GM18502 (cell line): ENCODE results near the gene NFATC2.

Experiments
- ATAC-seq: cut with Tn5 transposase; IDR thresholded peaks from one replicate; pipeline ENCODE4 v1.9.1; 2021; ENCODE audit warnings: mild to moderate bottlenecking; ENCODE audit not compliant: unreplicated experiment, poor library complexity

The NFATC2 gene

GRCh38 chr20:51523276-51524013 is 19.1 kb downstream of the NFATC2 start:
- no peak for ATAC-seq

- ATAC-seq: no peak
Observed at GRCh38 chr20:51522207-51522606, 20.3 kb downstream of the NFATC2 start.

GRCh38 chr20:51517839-51518238 is 24.7 kb downstream of the NFATC2 start:
- ATAC-seq: no peak

GRCh38 chr20:51516855-51517254 is 25.7 kb downstream of the NFATC2 start:
- ATAC-seq: no peak

DNA sequence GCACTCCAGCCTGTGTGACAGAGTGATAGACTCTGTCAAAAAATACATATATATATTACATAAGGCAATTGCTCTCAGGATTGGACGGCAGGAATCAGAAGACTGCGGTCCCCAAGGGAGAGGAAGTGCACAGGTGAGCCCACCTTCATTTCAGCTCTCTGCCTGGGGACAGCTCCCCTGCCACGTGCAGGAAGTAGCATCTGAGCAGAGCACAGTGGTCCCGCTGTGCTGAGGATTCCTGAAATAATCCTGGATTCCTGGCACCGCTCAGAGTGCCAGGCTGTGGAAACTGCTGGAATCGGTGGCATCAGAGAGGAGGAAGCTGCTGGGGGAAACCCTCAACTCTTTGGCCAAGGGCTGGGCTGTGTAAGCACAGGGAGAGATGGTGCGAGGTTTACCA is 27.7 kb downstream of the NFATC2 start:
- ATAC-seq: no peak

DNA sequence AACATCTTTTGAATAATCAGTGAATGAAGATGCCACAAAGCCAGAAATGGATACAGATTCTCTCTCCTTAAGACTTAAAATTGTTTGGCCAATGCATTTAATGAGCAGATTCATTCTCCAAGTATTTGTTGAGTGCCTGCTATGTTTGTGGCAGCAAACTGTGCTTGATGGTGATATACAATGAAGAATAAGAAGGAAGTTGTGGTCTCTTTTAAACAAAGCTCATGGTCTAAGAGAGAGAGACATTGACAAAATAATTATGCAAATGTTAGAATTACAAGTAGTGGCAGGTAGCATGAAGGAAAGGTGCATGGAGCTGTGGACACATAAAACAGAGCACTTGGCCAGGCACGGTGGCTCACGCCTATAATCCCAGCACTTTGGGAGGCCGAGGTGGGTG is 28.3 kb downstream of the NFATC2 start:
- no peak for ATAC-seq

DNA sequence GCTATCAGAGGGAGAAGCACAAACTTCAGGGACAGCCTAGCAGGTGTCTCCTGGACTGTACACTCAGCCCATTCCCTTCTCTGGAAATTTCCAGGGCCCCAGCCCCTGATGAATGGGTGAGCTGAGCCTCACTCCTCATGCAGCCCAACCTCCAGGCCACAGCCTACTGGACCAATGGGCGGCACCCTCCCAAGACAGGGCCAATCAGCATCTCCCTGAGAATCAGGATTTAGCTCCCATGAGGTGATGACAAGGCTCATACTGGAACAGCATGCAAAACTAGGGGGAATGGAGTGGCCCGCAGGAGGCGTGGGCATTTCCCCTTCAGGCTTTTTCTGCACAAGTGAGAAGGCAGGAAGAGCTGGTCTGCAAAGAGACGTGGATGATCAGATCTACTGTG is 29.0 kb downstream of the NFATC2 start:
- ATAC-seq: no peak

GRCh38 chr20:51512645-51513044 is 29.9 kb downstream of the NFATC2 start:
- ATAC-seq: no peak

GRCh38 chr20:51511861-51512619 is 30.5 kb downstream of the NFATC2 start:
- no peak for ATAC-seq

GRCh38 chr20:51510936-51511605 is 31.4 kb downstream of the NFATC2 start:
- ATAC-seq: no peak

- ATAC-seq: no peak
Observed at GRCh38 chr20:51510169-51510568, 32.4 kb downstream of the NFATC2 start.

DNA sequence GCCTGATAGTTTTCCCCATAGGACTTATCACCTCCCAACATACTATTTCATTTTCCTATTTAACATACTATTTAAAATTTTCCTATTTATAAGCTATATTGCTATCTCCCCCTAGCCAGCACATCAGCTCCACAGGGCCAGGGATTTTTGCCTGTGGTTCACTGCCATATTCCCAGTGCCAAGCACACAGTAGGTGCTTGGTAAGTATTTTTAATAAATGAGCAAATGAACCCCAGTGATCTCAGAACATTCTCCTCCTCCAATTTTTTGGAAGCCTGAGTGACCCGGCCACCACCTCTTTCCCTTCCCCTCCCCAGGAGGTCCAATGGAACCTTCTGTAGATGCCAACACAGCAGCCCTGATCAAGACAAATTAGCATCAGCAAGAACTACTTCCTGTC is 33.3 kb downstream of the NFATC2 start:
- no peak for ATAC-seq

GRCh38 chr20:51508780-51509179 is 33.7 kb downstream of the NFATC2 start:
- no peak for ATAC-seq

GRCh38 chr20:51508158-51508557 is 34.4 kb downstream of the NFATC2 start:
- no peak for ATAC-seq

- ATAC-seq: no peak
Observed at GRCh38 chr20:51507216-51508036, 35.1 kb downstream of the NFATC2 start.

GRCh38 chr20:51506527-51507215 is 35.8 kb downstream of the NFATC2 start:
- ATAC-seq: no peak

GRCh38 chr20:51505566-51505965 is 37.0 kb downstream of the NFATC2 start:
- no peak for ATAC-seq

DNA sequence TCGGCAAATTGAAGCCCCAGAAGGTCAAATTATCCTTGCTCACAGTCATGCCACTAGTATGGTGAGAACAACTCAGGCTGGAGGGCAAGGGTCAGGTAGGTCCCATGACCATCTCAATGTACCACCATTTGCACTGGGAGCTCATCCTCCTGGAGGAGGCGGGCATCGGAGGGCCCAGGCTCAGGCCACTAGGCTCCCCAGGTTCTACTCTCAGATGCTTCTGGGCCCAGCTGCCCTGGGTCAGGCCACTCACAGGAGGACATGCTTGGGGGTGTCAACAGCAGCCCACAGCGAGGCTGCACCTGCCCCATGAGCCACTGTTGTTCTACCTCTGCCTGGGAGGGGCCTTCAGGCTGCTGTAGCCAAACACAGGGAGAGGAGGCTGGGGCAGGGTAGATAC is 39.1 kb downstream of the NFATC2 start:
- ATAC-seq: no peak

DNA sequence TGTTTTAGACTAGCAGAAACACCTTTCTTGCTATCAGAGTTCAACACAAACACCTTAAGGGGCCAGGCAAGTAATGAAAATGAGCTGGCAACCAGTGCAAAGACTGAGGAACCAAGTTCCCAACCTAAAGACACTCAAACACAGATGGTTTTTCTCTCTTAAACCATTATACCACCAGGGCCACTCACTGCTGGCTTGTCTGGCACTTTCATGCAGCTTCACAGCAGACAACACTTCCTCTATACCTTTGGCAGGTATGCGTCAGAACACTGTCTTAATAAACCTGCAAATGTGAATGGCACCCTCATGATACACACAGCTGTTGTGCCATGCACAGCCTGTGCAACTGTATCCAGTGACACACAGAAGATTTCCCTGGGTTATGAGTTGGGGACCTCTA is 41.6 kb downstream of the NFATC2 start:
- ATAC-seq: no peak

- peak; percentile 81 for ATAC-seq
Observed at GRCh38 chr20:51500311-51500710, 42.2 kb downstream of the NFATC2 start.
